Measurements from ENCODE around the gene ZNF654.
"Not testable (repeated sequence)": the region's sequence is repeated elsewhere in the genome, so short reads cannot be mapped to it uniquely, and the experiment has no call there.

ZNF654 gene

DNA sequence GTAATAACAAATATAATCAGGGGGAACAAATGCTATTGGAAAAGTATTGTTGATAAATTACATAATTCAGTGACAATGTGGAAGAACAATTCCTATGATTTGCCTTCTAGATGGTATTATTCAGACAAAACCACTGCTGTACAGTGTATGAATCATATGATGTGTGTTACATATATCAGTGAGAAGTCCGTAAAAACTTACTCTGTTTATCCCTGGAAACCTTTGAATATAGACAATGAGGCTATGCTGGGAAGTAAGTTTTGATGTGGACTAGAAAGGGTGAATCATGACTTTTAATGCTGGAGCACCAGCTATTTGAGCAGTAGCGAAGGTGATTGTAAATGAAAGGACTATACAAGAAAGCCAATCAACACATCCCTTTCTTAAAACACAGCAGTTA is 108.6 kb downstream of the ZNF654 start:
- TF ChIP-seq, protein P1, sequence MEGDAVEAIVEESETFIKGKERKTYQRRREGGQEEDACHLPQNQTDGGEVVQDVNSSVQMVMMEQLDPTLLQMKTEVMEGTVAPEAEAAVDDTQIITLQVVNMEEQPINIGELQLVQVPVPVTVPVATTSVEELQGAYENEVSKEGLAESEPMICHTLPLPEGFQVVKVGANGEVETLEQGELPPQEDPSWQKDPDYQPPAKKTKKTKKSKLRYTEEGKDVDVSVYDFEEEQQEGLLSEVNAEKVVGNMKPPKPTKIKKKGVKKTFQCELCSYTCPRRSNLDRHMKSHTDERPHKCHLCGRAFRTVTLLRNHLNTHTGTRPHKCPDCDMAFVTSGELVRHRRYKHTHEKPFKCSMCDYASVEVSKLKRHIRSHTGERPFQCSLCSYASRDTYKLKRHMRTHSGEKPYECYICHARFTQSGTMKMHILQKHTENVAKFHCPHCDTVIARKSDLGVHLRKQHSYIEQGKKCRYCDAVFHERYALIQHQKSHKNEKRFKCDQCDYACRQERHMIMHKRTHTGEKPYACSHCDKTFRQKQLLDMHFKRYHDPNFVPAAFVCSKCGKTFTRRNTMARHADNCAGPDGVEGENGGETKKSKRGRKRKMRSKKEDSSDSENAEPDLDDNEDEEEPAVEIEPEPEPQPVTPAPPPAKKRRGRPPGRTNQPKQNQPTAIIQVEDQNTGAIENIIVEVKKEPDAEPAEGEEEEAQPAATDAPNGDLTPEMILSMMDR (IDR thresholded peaks at IDR 0.05; ENCODE audit: low read depth, low read length), result no peak
- no peak for DNase-seq (ENCODE audit: extremely low read depth, low read depth)

DNA sequence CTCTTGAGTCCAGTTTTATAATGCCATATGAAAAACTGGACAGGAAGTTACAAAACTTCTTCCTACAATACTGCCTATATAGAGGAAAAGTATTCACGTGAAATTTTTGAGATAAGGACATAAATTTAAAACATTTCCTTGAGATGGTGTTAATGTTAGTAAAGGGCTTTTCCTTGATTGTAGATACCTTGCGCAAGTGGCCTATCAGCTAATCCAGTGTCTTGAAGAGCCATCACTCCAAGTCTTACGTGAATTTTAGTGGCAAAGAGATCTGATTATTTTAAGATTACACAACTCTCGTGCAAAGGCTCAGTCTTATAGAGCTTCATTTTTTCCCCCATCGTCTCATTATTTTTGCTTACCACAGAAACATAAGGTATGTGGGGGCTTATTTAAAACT is 109.1 kb downstream of the ZNF654 start:
- DNase-seq (ENCODE audit: extremely low read depth, low read depth), result no peak
- TF ChIP-seq, protein P1 (IDR thresholded peaks at IDR 0.05; ENCODE audit: low read depth, low read length), result no peak

DNA sequence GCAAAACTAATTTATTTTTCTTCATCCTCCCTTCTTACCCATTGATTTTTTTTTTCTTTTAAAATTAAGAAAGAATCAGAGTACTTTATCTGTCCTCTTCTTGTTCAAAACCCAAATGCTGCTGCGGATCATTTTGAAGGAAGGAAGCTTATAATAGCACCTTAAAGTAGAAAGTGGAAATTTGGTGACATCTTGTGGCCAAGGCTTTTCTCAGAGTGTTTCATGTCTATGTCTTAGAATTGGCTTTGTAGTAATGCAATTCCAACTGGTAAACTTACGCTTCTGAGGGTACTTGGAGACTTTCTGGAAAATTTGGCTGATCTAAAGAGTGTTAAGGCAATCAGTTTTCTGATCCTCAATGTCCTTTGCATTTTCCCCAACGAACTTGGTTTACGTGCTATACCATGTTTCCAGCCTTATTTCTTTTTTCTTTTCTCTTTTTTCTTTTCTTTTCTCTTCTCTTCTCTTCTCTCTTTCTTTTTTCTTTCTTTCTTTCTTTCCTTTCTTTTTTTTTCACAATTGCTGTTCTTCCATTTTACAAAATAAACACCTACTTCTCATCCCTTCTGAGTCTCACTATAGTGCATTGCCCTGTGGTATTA is 121.4 kb downstream of the ZNF654 start:
- TF ChIP-seq, protein P1 (IDR thresholded peaks at IDR 0.05; ENCODE audit: low read depth, low read length), result peak; percentile 48
- peak; percentile 10 for DNase-seq (ENCODE audit: extremely low read depth, low read depth)

DNA sequence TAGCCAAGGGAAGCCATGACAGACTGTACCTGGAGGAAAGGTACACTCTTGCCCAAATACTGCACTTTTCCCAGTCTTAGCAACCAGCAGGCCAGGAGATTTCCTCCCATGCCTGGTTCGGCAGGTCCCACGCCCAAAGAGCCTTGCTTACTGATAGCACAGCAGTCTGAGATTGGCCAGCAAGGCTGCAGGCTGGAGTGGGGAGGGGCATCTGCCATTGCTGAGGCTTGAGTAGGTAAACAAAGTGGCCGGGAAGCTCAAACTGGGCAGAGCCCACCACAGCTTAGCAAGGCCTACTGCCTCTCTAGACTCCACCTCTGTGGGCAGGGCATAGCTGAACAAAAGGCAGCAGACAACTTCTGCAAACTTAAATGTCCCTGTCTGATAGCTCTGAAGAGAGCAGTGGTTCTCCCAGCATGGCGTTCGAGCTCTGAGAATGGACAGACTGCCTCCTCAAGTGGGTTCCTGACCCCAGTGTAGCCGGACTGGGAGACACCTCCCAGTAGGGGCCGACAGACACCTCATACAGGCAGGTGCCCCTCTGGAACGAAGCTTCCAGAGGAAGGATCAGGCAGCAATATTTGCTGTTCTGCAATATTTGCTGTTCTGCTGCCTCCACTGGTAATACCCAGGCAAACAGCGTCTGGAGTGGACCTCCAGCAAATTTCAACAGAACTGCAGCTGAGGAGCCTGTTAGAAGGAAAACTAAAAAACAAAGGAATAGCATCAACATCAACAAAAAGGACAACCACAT is 123.3 kb downstream of the ZNF654 start:
- DNase-seq (ENCODE audit: extremely low read depth, low read depth), result not testable (repeated sequence)

DNA sequence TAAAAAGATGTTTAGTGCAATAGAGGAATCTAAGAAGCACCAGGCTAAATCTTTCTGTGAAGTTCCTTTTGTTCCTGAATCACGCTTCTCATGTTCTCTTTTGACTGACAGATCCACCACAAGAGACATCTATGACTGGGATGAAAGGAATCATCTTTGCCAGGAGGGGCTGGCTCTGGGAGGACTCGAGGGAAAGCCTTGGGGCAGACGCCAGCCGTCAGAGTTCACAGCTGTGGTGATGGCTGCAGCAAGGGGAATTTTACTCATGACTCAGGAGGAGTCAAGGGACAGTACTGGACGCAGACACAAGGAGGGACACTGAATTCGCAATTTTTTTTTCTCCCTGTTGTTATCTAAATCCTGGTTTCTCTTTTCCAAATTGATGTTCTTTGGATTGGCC is 129.4 kb downstream of the ZNF654 start:
- no peak for DNase-seq (ENCODE audit: extremely low read depth, low read depth)
- TF ChIP-seq, protein P1 (IDR thresholded peaks at IDR 0.05; ENCODE audit: low read depth, low read length), result no peak

DNA sequence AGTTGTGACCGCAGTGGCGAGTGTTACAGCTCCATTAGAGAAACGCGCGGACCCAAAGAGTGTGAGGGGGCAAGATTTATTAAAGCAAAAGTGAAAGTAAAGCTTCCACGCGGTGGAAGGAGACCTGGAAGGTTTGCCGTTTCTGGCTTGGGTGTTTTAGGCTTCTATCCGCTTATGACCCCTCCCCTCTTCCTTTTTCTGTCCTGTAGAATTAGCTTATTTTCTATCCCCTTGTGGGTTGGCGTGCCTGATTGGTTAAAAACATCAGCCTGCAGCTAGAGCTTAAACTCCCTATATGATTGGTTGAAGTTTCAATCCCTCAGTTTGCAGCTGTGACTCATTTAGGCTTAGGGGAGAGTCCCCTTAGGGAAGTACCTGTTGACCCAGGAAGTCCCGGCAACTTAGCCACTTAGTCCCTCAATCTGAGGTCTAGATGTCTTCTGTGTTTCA is 130.3 kb downstream of the ZNF654 start:
- TF ChIP-seq, protein P1 (IDR thresholded peaks at IDR 0.05; ENCODE audit: low read depth, low read length), result no peak
- DNase-seq (ENCODE audit: extremely low read depth, low read depth), result no peak

DNA sequence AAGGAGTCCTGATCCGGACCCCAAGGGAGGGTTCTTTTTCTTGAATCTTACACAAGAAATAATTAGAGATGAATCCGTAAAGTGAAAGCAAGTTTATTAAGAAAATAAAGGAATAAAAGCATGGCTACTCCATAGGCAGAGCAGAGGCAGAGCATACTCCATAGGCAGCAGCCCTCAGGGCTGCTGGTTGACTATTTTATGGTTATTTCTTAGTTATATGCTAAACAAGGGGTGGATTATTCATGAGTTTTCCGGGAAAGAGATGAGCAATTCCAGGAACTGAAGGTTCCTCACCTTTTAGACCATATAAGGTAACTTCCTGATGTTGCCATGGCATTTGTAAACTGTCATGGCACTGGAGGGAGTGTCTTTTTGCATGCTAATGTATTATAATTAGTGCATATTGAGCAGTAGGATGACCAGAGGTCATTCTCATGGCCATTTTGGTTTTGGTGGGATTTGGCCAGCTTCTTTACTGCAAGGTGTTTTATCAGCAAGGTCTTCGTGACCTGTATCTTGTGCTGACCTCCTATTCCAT is 132.9 kb downstream of the ZNF654 start:
- no peak for DNase-seq (ENCODE audit: extremely low read depth, low read depth)
- TF ChIP-seq, protein P1 (IDR thresholded peaks at IDR 0.05; ENCODE audit: low read depth, low read length), result no peak

All from AG09319 (cell line).